Activated naive CD8-positive, alpha-beta T cell (primary cell): ENCODE results near the gene CALHM4.

ENCODE experiments used
- H3K27ac Mint-ChIP-seq: one replicate; pipeline ENCODE4 v1.8.0; 2021; ENCODE audit warnings: mixed read lengths
- H3K27me3 Mint-ChIP-seq: one replicate; pipeline ENCODE4 v1.8.0; 2021; ENCODE audit warnings: mixed read lengths
- H3K36me3 Mint-ChIP-seq: one replicate; pipeline ENCODE4 v1.8.0; 2021; ENCODE audit warnings: mixed read lengths
- H3K4me1 Mint-ChIP-seq: one replicate; pipeline ENCODE4 v1.8.0; 2021; ENCODE audit warnings: low read depth, mixed read lengths
- H3K4me3 Mint-ChIP-seq: one replicate; pipeline ENCODE4 v1.8.0; 2021; ENCODE audit warnings: mild to moderate bottlenecking, mixed read lengths
- H3K9me3 Mint-ChIP-seq: one replicate; pipeline ENCODE4 v1.8.0; 2021; ENCODE audit warnings: low read depth, mixed read lengths

Gene CALHM4

DNA sequence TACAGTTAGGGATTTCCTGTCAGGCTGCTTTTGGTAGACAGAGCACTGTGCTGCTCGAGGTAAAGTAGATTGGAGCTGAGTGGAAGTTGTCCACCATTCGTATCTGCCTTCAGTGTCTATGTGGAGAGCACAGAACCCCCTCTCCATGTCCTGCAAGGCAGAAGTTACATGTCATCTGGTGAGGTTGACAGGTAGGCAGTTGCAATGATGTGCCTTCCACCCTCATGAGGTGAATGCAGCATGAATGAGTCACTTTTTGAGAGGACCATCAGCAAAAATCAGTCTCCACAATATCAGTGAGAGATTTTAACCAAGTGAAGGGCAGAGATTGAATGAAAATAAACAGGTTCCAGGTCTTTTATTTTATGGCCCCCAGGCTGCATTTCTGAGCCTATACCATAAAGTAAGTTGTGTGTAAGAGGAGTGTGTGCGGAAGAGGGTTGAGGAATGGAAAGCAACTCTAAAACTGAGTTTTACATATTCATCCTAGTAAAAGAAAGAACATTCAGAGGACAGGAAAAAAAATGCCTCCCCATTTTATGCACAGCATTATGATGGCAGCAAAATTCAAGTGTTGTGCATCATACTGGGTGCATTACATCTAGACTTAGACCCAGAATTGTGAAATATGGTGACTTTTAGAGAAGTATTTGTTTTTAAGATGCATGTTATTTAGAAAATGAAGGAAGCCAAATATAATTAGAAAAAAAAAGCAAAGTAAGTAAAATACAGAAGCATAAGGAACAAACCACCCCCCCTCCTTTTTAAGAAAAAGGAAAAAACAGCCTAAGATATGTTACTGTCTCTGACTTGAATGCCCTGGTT, 23.9 kb upstream of the CALHM4 start:
- Mint-ChIP-seq H3K9me3 (no peaks in the 10 kb centered on the region), H3K4me1 (no peaks in the 10 kb centered on the region), H3K27me3 (peaks cover 15% of the 10 kb centered on the region), H3K36me3 (no peaks in the 10 kb centered on the region), H3K4me3 (no peak overlapping the region), H3K27ac (no peak overlapping the region)

DNA sequence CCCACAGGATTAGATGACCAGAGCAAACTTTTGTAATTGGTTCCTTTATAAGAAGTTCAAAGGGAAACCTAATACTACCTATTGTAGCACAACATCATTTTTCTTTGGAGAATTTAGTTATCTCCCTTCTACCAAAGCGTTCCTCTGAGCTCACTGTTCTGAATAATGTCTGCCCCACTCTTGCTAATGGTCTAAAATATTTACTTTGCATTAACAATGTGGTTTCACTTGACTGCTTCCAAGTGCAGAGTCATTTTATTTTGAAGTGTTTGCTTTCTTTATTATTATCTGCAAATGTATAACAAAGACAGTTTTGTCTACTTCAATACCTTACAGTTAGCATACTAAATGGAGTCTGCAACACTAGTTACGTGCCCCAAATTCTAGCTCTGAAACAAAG, 23.1 kb upstream of the CALHM4 start:
- Mint-ChIP-seq H3K27ac (no peak overlapping the region), H3K9me3 (no peaks in the 10 kb centered on the region), H3K36me3 (no peaks in the 10 kb centered on the region), H3K4me3 (no peak overlapping the region), H3K27me3 (peaks cover 15% of the 10 kb centered on the region), H3K4me1 (no peaks in the 10 kb centered on the region)

DNA sequence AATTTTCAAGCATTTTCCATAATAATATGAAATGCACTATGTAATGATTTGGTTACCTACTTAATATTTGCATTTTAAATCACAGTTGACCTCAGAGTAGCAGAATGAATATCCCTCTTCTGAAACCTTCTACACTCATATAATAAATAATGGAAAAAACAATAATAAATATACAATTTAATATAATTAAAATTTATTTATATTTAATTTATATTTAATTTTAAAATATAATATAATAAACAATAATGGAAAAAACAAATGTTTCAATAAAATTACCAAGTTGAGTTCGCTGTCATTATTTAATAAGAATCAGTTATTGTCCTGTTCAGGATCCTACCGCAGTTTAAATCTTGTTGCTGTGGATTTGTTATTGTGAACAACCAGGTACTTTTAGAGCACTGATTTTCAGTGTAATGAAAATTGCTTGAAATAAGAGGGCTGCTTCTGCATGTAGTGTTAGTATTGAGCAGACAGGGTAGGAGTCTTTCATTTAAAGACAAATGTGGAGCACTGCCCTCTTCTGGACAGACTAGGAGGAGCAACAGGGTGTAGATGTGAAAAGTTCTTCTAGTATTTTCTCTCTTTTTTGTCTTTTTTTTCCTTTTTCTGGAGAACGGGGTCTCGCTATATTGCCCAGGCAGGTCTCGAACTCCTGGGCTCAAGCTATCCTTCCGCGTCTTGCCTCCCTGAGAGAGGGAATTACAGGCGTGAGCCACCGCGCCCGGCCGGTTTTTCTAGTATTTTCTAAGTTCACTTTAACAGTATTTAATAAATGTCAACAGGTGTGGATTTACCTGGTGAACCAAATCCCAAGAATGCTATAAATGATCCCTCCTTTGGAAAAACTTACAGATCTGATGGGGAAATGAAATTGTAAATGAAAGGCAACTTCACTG, 21.6 kb upstream of the CALHM4 start:
- peaks cover 13% of the 10 kb centered on the region for H3K27me3 Mint-ChIP-seq
- no peak overlapping the region for H3K27ac Mint-ChIP-seq
- no peaks in the 10 kb centered on the region for H3K9me3 Mint-ChIP-seq
- no peaks in the 10 kb centered on the region for H3K36me3 Mint-ChIP-seq
- no peaks in the 10 kb centered on the region for H3K4me1 Mint-ChIP-seq
- H3K4me3 Mint-ChIP-seq, result no peak overlapping the region

DNA sequence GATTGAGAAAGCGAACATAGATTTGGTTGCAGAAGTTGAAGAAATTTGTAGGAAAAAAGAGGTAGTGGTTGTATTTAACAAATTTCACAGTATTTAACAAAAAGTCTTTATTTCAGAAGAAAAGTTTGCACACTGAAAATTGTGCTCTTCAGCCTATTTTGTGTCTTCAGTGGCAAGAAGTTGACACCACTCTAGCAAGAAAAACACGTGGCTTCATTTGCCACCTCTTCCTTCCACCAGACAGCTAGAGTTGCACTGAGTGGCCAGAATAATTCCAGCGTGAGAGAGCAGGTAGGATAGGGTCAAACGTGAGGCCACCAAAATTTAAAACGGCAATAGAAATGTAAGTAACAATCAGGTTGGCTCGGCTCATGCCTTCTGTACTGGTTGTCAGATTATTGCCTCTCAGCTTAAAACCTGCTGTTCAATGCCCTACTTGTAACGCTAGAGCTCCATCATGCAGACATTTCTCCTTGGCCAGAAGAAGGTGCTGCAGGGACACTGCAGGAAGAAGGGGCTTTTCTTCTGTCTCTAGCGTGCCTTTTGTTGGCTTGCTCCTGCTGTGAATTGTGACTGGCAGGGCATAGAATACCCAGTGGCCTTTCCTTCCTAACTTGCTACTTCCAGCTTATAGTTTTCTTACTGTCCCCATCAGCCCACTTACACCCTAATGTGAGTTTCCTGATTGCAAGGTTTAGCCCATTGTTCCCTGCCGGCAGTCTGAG, 20.2 kb upstream of the CALHM4 start:
- Mint-ChIP-seq H3K4me1 (no peaks in the 10 kb centered on the region), H3K9me3 (no peaks in the 10 kb centered on the region), H3K4me3 (no peak overlapping the region), H3K36me3 (no peaks in the 10 kb centered on the region), H3K27ac (no peak overlapping the region), H3K27me3 (peaks cover 11% of the 10 kb centered on the region)

DNA sequence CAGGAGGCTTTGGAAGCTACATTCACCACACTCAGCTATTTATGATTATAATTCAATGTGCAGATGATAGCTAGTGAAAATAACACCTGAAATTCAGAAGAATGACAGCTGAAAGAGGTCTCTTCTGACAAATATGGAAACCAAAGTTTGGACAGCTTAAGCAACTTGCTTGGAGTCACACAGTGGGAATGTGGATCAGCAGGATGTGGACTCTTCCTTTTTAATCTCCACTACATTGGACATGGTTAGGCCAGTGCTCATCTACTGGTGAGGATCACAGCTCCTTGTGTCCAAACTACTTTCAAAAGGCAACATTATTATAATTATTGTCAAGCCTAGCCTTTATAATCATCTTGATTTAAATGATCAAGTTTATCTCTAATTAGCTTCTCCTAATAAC, 18.4 kb upstream of the CALHM4 start:
- peaks cover 12% of the 10 kb centered on the region for H3K27me3 Mint-ChIP-seq
- no peaks in the 10 kb centered on the region for H3K9me3 Mint-ChIP-seq
- no peak overlapping the region for H3K4me3 Mint-ChIP-seq
- H3K4me1 Mint-ChIP-seq, result no peaks in the 10 kb centered on the region
- no peak overlapping the region for H3K27ac Mint-ChIP-seq
- no peaks in the 10 kb centered on the region for H3K36me3 Mint-ChIP-seq

DNA sequence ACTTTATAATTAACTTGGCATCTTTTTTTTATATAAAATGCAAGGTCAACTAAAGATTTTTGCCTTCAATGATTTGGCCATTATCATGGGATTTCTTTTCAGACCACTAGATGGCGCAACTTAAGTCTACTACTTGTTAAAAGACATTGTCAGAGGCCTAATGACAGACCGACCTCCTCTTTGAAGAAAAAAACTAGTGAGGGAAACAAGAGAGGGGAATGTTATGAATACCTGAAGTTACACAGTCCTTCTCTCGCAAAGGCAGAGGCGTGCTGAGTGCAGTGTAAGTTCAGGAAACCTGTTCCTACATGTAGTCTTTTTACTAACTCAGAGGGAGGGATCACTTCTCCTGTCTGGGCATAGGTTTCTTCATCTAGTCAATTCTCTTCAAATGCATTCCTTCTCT, 17.3 kb upstream of the CALHM4 start:
- H3K36me3 Mint-ChIP-seq, result no peaks in the 10 kb centered on the region
- H3K27ac Mint-ChIP-seq, result no peak overlapping the region
- no peak overlapping the region for H3K4me3 Mint-ChIP-seq
- H3K4me1 Mint-ChIP-seq, result no peaks in the 10 kb centered on the region
- peaks cover 13% of the 10 kb centered on the region for H3K27me3 Mint-ChIP-seq
- no peaks in the 10 kb centered on the region for H3K9me3 Mint-ChIP-seq

DNA sequence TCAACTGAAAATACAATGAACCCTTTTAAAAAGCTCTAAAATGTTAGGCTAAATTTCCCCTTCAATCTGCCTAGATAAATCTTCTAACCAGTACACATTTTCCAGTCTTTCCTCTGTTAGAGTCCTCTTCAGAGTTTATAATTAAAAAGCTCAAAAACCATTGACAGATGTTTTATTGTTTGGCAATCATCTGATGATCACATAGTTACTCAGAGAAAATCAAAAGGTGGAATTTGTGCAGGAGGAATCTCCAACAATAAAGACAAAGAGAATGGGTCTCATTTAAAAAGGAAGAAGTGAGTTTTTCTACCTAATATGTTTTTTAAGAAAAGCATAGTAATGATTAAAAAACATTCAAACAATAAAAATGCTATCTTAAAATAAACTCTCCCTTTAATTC, 11.1 kb upstream of the CALHM4 start:
- H3K4me3 Mint-ChIP-seq, result no peak overlapping the region
- no peak overlapping the region for H3K27ac Mint-ChIP-seq
- H3K9me3 Mint-ChIP-seq, result no peaks in the 10 kb centered on the region
- peaks cover 17% of the 10 kb centered on the region for H3K27me3 Mint-ChIP-seq
- no peaks in the 10 kb centered on the region for H3K36me3 Mint-ChIP-seq
- H3K4me1 Mint-ChIP-seq, result no peaks in the 10 kb centered on the region

DNA sequence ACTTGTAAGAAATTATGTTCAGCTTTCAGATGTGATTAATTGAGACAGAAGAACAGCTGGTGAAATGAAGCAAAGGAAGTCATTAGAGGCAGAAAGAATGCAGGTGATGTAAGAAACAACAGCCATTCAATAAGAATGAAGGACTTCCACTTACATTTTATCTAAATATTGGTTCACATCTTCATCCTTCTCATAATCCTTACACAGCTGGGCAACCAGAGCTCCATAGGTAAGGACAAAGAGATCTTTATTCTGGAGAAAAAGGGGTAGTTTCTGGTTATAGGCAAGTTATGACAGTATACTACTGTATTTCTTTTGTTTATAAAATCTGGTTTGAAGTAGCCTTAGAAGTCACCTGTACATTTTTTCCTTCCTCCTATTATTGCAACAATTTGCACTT, 10.4 kb upstream of the CALHM4 start:
- Mint-ChIP-seq H3K27me3 (peaks cover 17% of the 10 kb centered on the region), H3K27ac (no peak overlapping the region), H3K4me3 (no peak overlapping the region), H3K4me1 (no peaks in the 10 kb centered on the region), H3K9me3 (no peaks in the 10 kb centered on the region), H3K36me3 (no peaks in the 10 kb centered on the region)

DNA sequence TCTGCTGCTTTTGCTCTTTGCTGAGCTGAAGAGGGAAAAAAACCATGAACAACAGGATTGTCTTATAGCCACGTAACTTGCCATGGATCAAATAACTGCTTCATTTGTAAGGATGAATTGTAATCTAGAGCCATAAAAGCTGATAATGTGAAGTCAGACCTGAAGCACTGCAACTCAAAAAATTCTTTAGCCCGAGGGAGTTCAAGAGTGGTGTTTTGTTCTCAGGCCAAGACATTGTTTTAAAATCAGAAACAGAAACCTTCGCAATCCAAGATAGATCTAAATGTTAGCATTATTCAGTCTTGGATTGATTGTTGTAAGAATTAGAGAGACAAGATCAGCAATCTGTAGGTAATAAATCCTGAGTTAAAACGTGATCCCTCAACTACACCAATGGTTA, 7.9 kb upstream of the CALHM4 start, which contains the start of gene TRAPPC3L:
TSS of gene TRAPPC3L (minus strand) at position 34 of the 400 bp plus-strand sequence. CDS start 170 bp downstream, outside the sequence.
- H3K27me3 Mint-ChIP-seq, result peaks cover 10% of the 10 kb centered on the region
- H3K4me3 Mint-ChIP-seq, result no peak within 1 kb of the TSS
- no peaks in the 10 kb centered on the region for H3K36me3 Mint-ChIP-seq
- H3K27ac Mint-ChIP-seq, result no peak within 1 kb of the TSS
- H3K9me3 Mint-ChIP-seq, result no peaks in the 10 kb centered on the region
- H3K4me1 Mint-ChIP-seq, result no peaks in the 10 kb centered on the region

DNA sequence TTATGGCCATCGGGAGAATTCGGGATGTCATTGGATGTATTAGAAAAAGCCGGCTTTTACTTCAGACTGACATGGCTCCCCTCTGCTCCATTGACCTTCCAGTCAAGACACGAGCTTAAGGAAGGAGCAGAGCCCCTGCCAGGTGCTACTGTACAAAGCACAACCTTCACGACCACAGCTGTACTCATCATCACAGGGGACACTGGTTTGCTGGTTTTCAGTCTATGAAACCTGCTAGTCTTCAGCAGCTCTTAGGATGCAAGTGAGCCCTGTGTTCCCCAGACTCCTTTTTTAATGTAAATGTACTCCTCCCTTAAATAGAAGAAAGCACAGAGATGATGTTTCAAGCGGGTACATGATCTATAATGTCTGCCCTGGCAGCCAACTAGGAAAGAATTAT, 6.2 kb upstream of the CALHM4 start:
- Mint-ChIP-seq H3K4me3 (no peak overlapping the region), H3K4me1 (no peaks in the 10 kb centered on the region), H3K36me3 (no peaks in the 10 kb centered on the region), H3K27ac (no peak overlapping the region), H3K27me3 (peaks cover 6% of the 10 kb centered on the region), H3K9me3 (no peaks in the 10 kb centered on the region)

DNA sequence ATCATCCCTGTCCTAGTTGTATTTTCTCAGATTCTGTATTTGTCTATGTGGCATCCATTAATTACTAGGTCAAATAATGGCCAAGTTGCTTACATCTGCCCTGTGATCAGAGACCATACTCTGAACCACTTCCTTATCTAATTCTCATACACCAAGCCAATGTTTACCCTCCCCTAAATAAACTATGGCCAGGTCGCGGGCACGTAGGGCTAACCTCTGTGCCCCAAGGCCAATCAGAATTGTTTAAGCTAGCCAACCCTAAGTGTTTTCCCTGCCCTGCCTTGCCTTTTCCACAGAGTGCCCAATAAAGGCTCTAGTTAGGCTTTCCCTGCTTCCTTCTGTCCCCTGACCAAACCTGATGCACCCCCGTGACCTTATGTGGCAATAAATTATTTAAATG, 2.8 kb upstream of the CALHM4 start:
- no peak overlapping the region for H3K4me3 Mint-ChIP-seq

DNA sequence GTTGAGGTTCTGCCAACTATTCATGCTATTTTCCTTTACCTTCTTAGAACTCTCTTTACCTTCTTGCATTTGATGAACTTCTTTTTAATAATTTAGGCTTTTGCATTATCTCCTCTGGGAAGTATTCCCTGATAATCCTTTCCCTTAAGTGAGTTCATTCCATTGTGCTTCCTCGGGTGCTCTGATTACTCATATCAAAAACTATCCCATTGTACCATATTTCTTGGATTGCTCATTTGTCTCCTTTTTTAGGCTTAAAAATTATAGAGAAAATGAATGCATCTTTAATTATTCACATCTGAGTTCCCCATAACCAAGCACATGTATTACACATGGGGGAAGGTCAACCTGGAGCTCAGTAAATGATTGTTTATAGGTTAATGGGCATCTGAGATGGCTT, 2.5 kb downstream of the CALHM4 start:
- no peak overlapping the region for H3K27ac Mint-ChIP-seq
- no peaks in the 10 kb centered on the region for H3K9me3 Mint-ChIP-seq

More for the DNA sequence above, 2.8 kb upstream of the CALHM4 start:
- Mint-ChIP-seq H3K9me3 (no peaks in the 10 kb centered on the region), H3K4me1 (no peaks in the 10 kb centered on the region), H3K36me3 (no peaks in the 10 kb centered on the region), H3K27me3 (peaks cover 12% of the 10 kb centered on the region), H3K27ac (no peak overlapping the region)

DNA sequence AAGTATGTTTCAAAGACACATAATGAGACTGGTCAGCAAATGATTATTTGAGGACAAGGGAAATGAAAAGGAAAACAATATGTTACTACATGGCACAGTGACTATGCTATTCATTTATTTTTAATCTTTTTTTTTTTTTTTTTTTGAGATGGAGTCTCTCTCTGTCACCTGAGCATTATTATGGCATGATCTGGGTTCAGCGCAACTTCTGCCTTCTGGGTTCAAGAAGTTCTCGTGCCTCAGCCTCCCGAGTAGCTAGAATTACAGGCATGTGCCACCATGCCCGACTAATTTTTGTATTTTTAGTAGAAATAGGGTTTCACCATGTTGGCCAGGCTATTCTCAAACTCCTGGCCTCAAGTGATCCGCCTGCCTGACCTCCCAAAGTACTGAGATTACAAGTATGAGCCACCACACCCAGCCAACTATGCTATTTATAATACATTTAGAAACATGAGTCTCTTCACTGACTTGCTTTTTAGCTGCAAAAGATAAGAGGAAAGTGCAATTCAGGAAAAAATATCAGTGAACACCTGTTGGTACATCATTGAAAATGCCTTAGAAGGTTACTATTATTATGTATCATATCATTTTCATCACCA, 3.4 kb downstream of the CALHM4 start:
- H3K27ac Mint-ChIP-seq, result no peak overlapping the region
- H3K36me3 Mint-ChIP-seq, result no peaks in the 10 kb centered on the region
- no peaks in the 10 kb centered on the region for H3K9me3 Mint-ChIP-seq
- no peak overlapping the region for H3K4me3 Mint-ChIP-seq
- H3K4me1 Mint-ChIP-seq, result no peaks in the 10 kb centered on the region
- peaks cover 13% of the 10 kb centered on the region for H3K27me3 Mint-ChIP-seq

More for the DNA sequence above, 2.5 kb downstream of the CALHM4 start:
- Mint-ChIP-seq H3K27me3 (peaks cover 12% of the 10 kb centered on the region), H3K4me1 (no peaks in the 10 kb centered on the region), H3K36me3 (no peaks in the 10 kb centered on the region), H3K4me3 (no peak overlapping the region)

DNA sequence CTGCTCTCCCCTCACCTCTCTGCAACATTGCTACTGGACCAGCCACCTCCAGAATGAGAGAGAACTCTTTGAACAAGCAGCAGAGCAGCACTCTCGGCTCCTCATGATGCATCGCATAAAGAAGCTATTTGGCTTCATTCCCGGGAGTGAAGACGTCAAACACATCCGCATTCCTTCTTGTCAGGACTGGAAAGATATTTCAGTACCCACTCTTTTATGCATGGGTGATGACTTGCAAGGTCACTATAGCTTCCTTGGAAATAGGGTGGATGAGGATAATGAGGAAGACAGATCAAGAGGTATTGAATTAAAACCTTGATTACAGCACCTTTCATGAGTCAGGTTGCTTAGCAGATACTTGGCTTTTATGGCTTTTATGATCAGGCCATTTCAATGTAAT, 4.3 kb downstream of the CALHM4 start:
- Mint-ChIP-seq H3K9me3 (no peaks in the 10 kb centered on the region), H3K27ac (no peak overlapping the region), H3K36me3 (no peaks in the 10 kb centered on the region), H3K27me3 (peaks cover 16% of the 10 kb centered on the region), H3K4me1 (no peaks in the 10 kb centered on the region), H3K4me3 (no peak overlapping the region)
